CD4-positive, alpha-beta T cell treated with Interleukin-15 for 4 hours (primary cell): ENCODE data around the gene RPS6KB2.
"Not testable (repeated sequence)": the region's sequence is repeated elsewhere in the genome, so short reads cannot be mapped to it uniquely, and the experiment has no call there.

Source experiments
- DNase-seq: peaks from one replicate; pipeline ENCODE4 v3.0.0-alpha.2; 2020; ENCODE audit warnings: low spot score

Gene RPS6KB2

GRCh38 chr11:67442504-67443404 is 14.5 kb downstream of the RPS6KB2 start:
- DNase-seq = no peak

- no peak for DNase-seq
Measured at GRCh38 chr11:67445515-67445914, 17.2 kb downstream of the RPS6KB2 start.

- no peak for DNase-seq
Measured at GRCh38 chr11:67448220-67448609, 19.9 kb downstream of the RPS6KB2 start.

- no peak for DNase-seq
Measured at GRCh38 chr11:67449116-67449844, 21.0 kb downstream of the RPS6KB2 start.

- no peak for DNase-seq
Measured at GRCh38 chr11:67450796-67451657, 22.7 kb downstream of the RPS6KB2 start.

- DNase-seq = no peak
Measured at GRCh38 chr11:67451658-67451976, 23.3 kb downstream of the RPS6KB2 start.

- no peak for DNase-seq
Measured at GRCh38 chr11:67452141-67452952, 24.1 kb downstream of the RPS6KB2 start, which contains the start of gene GPR152. TSS of gene GPR152 (minus strand) at chr11:67452729. CDS start at chr11:67452724, 5 bp downstream.

- DNase-seq = no peak
Measured at GRCh38 chr11:67453816-67454732, 25.8 kb downstream of the RPS6KB2 start.

- no peak for DNase-seq
Measured at GRCh38 chr11:67455054-67455453, 26.8 kb downstream of the RPS6KB2 start, which contains the start of gene CABP4. TSS of gene CABP4 (plus strand) at chr11:67455354. CDS start at chr11:67455424, 70 bp downstream.

- DNase-seq = no peak
Measured at GRCh38 chr11:67456068-67456705, 27.9 kb downstream of the RPS6KB2 start.

- DNase-seq = no peak
Measured at GRCh38 chr11:67457453-67457852, 29.2 kb downstream of the RPS6KB2 start.

GRCh38 chr11:67458266-67458665 is 30.0 kb downstream of the RPS6KB2 start:
- DNase-seq = no peak

- DNase-seq = no peak
Measured at GRCh38 chr11:67463186-67463585, 34.9 kb downstream of the RPS6KB2 start.

GRCh38 chr11:67463680-67464410 is 35.6 kb downstream of the RPS6KB2 start:
- DNase-seq = no peak

GRCh38 chr11:67464411-67465188 is 36.3 kb downstream of the RPS6KB2 start:
- peak; percentile 94 for DNase-seq

- DNase-seq = no peak
Measured at GRCh38 chr11:67465189-67465510, 36.9 kb downstream of the RPS6KB2 start.

GRCh38 chr11:67465530-67465929 is 37.2 kb downstream of the RPS6KB2 start:
- not testable (repeated sequence) for DNase-seq

GRCh38 chr11:67466367-67466766 is 38.1 kb downstream of the RPS6KB2 start:
- no peak for DNase-seq
